HEK293 (cell line): ENCODE results near the gene PALM.

Source experiments
- KLF8 ChIP-seq: fragments of 450-650 bp; formaldehyde crosslinking; IDR thresholded peaks from 2 replicates; pipeline ENCODE4 v1.5.1; 2016; ENCODE audit warnings: missing biosample characterization, missing genetic modification characterization
- PATZ1 ChIP-seq: fragments of 450-650 bp; formaldehyde crosslinking; IDR thresholded peaks from 2 replicates; pipeline ENCODE4 v1.5.1; 2016; ENCODE audit warnings: missing biosample characterization, missing genetic modification characterization
- SP7 ChIP-seq: fragments of 450-650 bp; formaldehyde crosslinking; IDR thresholded peaks from 2 replicates; pipeline ENCODE4 v1.5.1; 2016; ENCODE audit warnings: missing biosample characterization, missing genetic modification characterization
- TCF7L2 ChIP-seq: IDR thresholded peaks from 2 replicates; pipeline ENCODE4 v1.6.1; 2011; ENCODE audit warnings: low read depth, mild to moderate bottlenecking, inconsistent platforms, low read length, moderate library complexity, borderline replicate concordance
- WT1 ChIP-seq: fragments of 450-650 bp; formaldehyde crosslinking; IDR thresholded peaks from 2 replicates; pipeline ENCODE4 v1.5.1; 2016; ENCODE audit warnings: missing biosample characterization, missing genetic modification characterization
- ZBTB11 ChIP-seq: fragments of 450-650 bp; formaldehyde crosslinking; conservative IDR thresholded peaks from 2 replicates; pipeline ENCODE4 v1.5.1; 2016; ENCODE audit warnings: low read depth, missing biosample characterization, missing genetic modification characterization
- ZBTB20 ChIP-seq: fragments of 450-650 bp; formaldehyde crosslinking; IDR thresholded peaks from 2 replicates; pipeline ENCODE4 v1.5.1; 2016; ENCODE audit warnings: missing biosample characterization, missing genetic modification characterization
- ZBTB21 ChIP-seq: fragments of 450-650 bp; formaldehyde crosslinking; IDR thresholded peaks from 2 replicates; pipeline ENCODE4 v1.5.1; 2017; ENCODE audit warnings: missing biosample characterization, missing genetic modification characterization
- ZFP3 ChIP-seq: fragments of 450-650 bp; formaldehyde crosslinking; IDR thresholded peaks from 2 replicates; pipeline ENCODE4 v1.5.1; 2016; ENCODE audit warnings: low read depth, missing biosample characterization, missing genetic modification characterization
- ZNF10 ChIP-seq: fragments of 450-650 bp; formaldehyde crosslinking; IDR thresholded peaks from 2 replicates; pipeline ENCODE4 v1.5.1; 2017; ENCODE audit warnings: missing biosample characterization, missing genetic modification characterization
- ZNF148 ChIP-seq: fragments of 450-650 bp; formaldehyde crosslinking; IDR thresholded peaks from 2 replicates; pipeline ENCODE4 v1.5.0; 2017; ENCODE audit warnings: missing biosample characterization, missing genetic modification characterization, borderline replicate concordance
- ZNF155 ChIP-seq: fragments of 450-650 bp; formaldehyde crosslinking; IDR thresholded peaks from 2 replicates; pipeline ENCODE4 v1.5.1; 2016; ENCODE audit warnings: missing biosample characterization, missing genetic modification characterization
- ZNF184 ChIP-seq: fragments of 450-650 bp; IDR thresholded peaks from 2 replicates; pipeline ENCODE4 v1.5.1; 2018; ENCODE audit warnings: missing biosample characterization, mild to moderate bottlenecking, missing genetic modification characterization
- ZNF223 ChIP-seq: fragments of 450-650 bp; formaldehyde crosslinking; IDR thresholded peaks from 2 replicates; pipeline ENCODE4 v1.5.1; 2016; ENCODE audit warnings: missing biosample characterization, missing genetic modification characterization
- ZNF248 ChIP-seq: fragments of 450-650 bp; formaldehyde crosslinking; IDR thresholded peaks from 2 replicates; pipeline ENCODE4 v1.5.1; 2017; ENCODE audit warnings: missing biosample characterization, missing genetic modification characterization
- ZNF274 ChIP-seq, 2 experiments: fragments of 200-500 bp in 1 of 2; fragments of 450-650 bp in 1 of 2; sonication (Bioruptor generic) in 1 of 2; formaldehyde crosslinking in 1 of 2; IDR thresholded peaks; 2 replicates each; pipeline versions ENCODE4 v1.5.1 to v1.6.1; 2014 to 2016; ENCODE audit warnings: borderline replicate concordance in 1 of 2, inconsistent platforms in 1 of 2, low read length in 1 of 2, missing biosample characterization in 1 of 2, missing genetic modification characterization in 1 of 2
- ZNF280C ChIP-seq: fragments of 450-650 bp; formaldehyde crosslinking; IDR thresholded peaks from 2 replicates; pipeline ENCODE4 v1.5.1; 2016; ENCODE audit warnings: missing biosample characterization, missing genetic modification characterization
- ZNF350 ChIP-seq: fragments of 450-650 bp; formaldehyde crosslinking; IDR thresholded peaks from 2 replicates; pipeline ENCODE4 v1.5.0; 2017; ENCODE audit warnings: missing biosample characterization, mild to moderate bottlenecking, missing genetic modification characterization
- ZNF362 ChIP-seq: fragments of 450-650 bp; formaldehyde crosslinking; IDR thresholded peaks from 2 replicates; pipeline ENCODE4 v1.5.1; 2016; ENCODE audit warnings: missing biosample characterization, missing genetic modification characterization
- ZNF394 ChIP-seq: fragments of 450-650 bp; formaldehyde crosslinking; IDR thresholded peaks from 2 replicates; pipeline ENCODE4 v1.5.1; 2016; ENCODE audit warnings: missing biosample characterization, missing genetic modification characterization, mild to moderate bottlenecking, moderate library complexity, borderline replicate concordance
- ZNF416 ChIP-seq: fragments of 450-650 bp; formaldehyde crosslinking; IDR thresholded peaks from 2 replicates; pipeline ENCODE4 v1.5.1; 2016; ENCODE audit warnings: missing biosample characterization, missing genetic modification characterization
- ZNF501 ChIP-seq: fragments of 450-650 bp; formaldehyde crosslinking; IDR thresholded peaks from 2 replicates; pipeline ENCODE4 v1.5.1; 2016; ENCODE audit warnings: missing biosample characterization, missing genetic modification characterization
- ZNF510 ChIP-seq: fragments of 450-650 bp; formaldehyde crosslinking; IDR thresholded peaks from 2 replicates; pipeline ENCODE4 v1.5.1; 2018; ENCODE audit warnings: mild to moderate bottlenecking, missing genetic modification characterization, missing biosample characterization; ENCODE audit not compliant: insufficient replicate concordance
- ZNF558 ChIP-seq: fragments of 450-650 bp; formaldehyde crosslinking; IDR thresholded peaks from 2 replicates; pipeline ENCODE4 v1.5.1; 2016; ENCODE audit warnings: missing biosample characterization, missing genetic modification characterization
- ZNF660 ChIP-seq: fragments of 450-650 bp; IDR thresholded peaks from 2 replicates; pipeline ENCODE4 v1.5.1; 2018; ENCODE audit warnings: missing biosample characterization, mild to moderate bottlenecking, missing genetic modification characterization
- ZNF670 ChIP-seq: fragments of 450-650 bp; formaldehyde crosslinking; IDR thresholded peaks from 2 replicates; pipeline ENCODE4 v1.5.1; 2016; ENCODE audit warnings: missing biosample characterization, missing genetic modification characterization, low read depth
- ZNF785 ChIP-seq: fragments of 450-650 bp; formaldehyde crosslinking; IDR thresholded peaks from 2 replicates; pipeline ENCODE4 v1.5.1; 2016; ENCODE audit warnings: missing biosample characterization, missing genetic modification characterization
- ZNF843 ChIP-seq: fragments of 450-650 bp; formaldehyde crosslinking; IDR thresholded peaks from 2 replicates; pipeline ENCODE4 v1.5.1; 2016; ENCODE audit warnings: missing biosample characterization, missing genetic modification characterization

PALM gene

GRCh38 chr19:796692-797527 lies 88.2 kb downstream of the PALM start, which contains the start of gene PTBP1 (continued):
- TF ChIP-seq ZBTB20 (tag by site-specific recombination): peak; percentile 54; the same call in 1 of the 2 replicates
- TF ChIP-seq ZNF670 (tag by site-specific recombination): no peak
- no peak for TF ChIP-seq TCF7L2
- no peak for TF ChIP-seq ZNF155
- TF ChIP-seq ZNF148 (tag by site-specific recombination): no peak
- TF ChIP-seq ZNF248 (tag by site-specific recombination): no peak
- TF ChIP-seq ZNF501 (tag by site-specific recombination): peak; percentile 61; the same call in 1 of the 2 replicates
- TF ChIP-seq ZNF558 (tag by site-specific recombination): no peak
- TF ChIP-seq ZNF350 (tag by site-specific recombination): no peak
- TF ChIP-seq ZNF660 (tag by site-specific recombination): peak; percentile 67
- TF ChIP-seq ZNF184: peak; percentile 60; the same call in 1 of the 2 replicates
- no peak for TF ChIP-seq ZNF510 (tag by site-specific recombination)
- peak; percentile 64 for TF ChIP-seq PATZ1 (tag by site-specific recombination)
- no peak for TF ChIP-seq ZNF10
- TF ChIP-seq SP7 (tag by site-specific recombination): 0 out of 2 replicates have a peak, but pooled peaks have one; percentile 65
- no peak for TF ChIP-seq ZNF416 (tag by site-specific recombination)
- TF ChIP-seq ZBTB21 (tag by site-specific recombination): 0 out of 2 replicates have a peak, but pooled peaks have one; percentile 14
- TF ChIP-seq ZNF223 (tag by site-specific recombination): no peak
- peak; percentile 44; the same call in 1 of the 2 replicates for TF ChIP-seq ZNF394 (tag by site-specific recombination)
- TF ChIP-seq ZNF785 (tag by site-specific recombination): 0 out of 2 replicates have a peak, but pooled peaks have one; percentile 59
- no peak for TF ChIP-seq ZNF362 (tag by site-specific recombination)
- peak; percentile 88 for TF ChIP-seq KLF8
- no peak for TF ChIP-seq ZNF280C
- TF ChIP-seq WT1: peak; percentile 74
- no peak for TF ChIP-seq ZNF274 (IDR thresholded peaks at IDR 0.05; ENCODE audit: low read length)
- TF ChIP-seq ZNF274 (tag by site-specific recombination; IDR thresholded peaks at IDR 0.05; ENCODE audit: borderline replicate concordance): no peak
- TF ChIP-seq ZNF843 (tag by site-specific recombination): 0 out of 2 replicates have a peak, but pooled peaks have one; percentile 57
- no peak for TF ChIP-seq ZFP3 (tag by site-specific recombination)
- peak; percentile 36 for TF ChIP-seq ZBTB11 (tag by site-specific recombination)
